Activated CD8-positive, alpha-beta memory T cell treated with anti-CD3 and anti-CD28 coated beads for 48 hours (primary cell): ENCODE results near the gene PLA2G4F.
"Not testable (repeated sequence)": the region's sequence is repeated elsewhere in the genome, so short reads cannot be mapped to it uniquely, and the experiment has no call there.

ENCODE experiments used
- DNase-seq, 3 experiments: peaks; one replicate each; pipeline ENCODE4 v3.0.0-alpha.2; 2020; ENCODE audit warnings: low read depth in 2 of 3, low spot score in 2 of 3

Gene PLA2G4F

DNA sequence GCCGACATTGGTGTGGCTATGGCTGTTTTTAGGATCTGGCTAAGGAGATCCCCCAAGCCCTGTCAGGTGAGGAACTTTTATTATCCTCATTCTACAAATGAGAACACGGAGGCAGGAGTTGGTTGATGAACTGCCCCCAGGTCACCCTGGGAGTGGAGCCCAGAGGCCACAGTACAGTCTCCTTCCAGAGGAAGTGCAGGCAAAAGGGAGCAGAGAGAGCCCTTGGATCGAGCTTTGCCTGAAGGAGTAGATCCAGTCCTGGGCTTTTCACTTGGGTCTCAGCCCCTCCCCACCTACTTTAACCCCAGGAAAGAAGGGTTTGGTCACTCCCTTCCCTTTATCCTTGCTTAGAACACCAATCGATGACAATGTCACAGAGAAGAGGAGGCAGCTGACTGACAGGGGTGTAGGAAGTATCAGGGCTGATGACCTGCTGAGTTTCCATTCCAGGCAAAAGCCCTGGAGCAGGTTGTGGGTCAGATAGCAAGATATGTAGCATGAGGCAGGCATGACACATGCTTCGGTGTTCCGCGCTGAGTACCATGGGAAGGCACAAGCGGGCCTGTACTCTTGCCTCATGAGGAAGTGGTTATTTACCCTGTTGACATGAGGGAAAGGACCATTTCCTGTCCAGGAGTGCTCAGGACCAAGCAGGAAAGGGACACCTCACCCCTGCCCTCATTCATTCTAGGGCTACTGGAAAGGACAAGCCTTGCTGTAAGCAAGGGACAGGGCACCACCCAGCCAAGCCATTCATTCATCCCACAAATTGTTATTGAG lies 56.2 kb downstream of the PLA2G4F start:
- DNase-seq, result no peak

GRCh38 chr15:42097018-42097417 lies 59.4 kb downstream of the PLA2G4F start:
- no peak for DNase-seq

DNA sequence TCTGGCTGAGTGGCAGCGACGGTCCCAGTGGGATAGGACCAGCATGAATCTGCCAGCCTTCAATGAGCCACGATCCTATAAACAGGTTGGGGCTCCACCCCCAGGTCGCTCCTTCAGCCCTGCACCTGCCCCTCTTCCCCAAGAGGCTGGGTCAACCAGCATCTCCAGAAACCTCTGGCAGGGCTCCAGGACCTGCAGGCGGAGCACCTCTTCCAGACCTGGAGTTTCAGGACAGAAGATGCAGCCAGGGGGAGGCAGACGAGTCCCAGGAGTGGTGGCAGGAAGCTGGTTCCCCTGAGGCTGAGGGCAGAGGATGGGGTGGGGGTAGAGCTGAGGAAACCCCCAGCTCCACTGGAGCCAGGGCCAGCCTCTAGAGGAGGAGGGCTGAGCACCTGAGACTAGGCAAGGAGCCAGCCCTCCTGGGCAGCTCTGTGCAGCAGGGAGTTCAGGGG lies 61.9 kb downstream of the PLA2G4F start, which contains the start of gene PLA2G4D:
Gene PLA2G4D (minus strand): TSS at position 51 of the 452 bp plus-strand sequence. CDS start 103 bp downstream, outside the sequence.
- no peak for DNase-seq

DNA sequence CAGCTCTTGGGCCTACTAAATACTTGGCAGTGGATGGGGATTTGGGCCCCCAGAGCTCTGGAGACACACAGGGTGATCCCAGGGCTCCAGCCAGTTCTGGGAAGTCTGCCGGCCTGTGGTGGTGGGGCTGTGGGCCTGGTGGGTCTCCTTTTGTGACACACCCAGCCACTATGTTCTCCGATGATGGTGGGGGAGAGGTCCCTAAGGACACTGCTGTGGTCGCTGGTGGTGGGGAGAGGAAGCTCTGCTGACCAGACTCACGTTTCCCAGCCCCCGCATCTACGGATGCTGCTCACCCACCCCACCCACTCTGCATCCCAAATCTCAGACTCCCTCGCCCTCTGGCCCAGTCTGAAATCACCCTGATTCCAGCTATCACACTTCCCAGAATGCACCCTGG lies 62.5 kb downstream of the PLA2G4F start:
- DNase-seq, result no peak

DNA sequence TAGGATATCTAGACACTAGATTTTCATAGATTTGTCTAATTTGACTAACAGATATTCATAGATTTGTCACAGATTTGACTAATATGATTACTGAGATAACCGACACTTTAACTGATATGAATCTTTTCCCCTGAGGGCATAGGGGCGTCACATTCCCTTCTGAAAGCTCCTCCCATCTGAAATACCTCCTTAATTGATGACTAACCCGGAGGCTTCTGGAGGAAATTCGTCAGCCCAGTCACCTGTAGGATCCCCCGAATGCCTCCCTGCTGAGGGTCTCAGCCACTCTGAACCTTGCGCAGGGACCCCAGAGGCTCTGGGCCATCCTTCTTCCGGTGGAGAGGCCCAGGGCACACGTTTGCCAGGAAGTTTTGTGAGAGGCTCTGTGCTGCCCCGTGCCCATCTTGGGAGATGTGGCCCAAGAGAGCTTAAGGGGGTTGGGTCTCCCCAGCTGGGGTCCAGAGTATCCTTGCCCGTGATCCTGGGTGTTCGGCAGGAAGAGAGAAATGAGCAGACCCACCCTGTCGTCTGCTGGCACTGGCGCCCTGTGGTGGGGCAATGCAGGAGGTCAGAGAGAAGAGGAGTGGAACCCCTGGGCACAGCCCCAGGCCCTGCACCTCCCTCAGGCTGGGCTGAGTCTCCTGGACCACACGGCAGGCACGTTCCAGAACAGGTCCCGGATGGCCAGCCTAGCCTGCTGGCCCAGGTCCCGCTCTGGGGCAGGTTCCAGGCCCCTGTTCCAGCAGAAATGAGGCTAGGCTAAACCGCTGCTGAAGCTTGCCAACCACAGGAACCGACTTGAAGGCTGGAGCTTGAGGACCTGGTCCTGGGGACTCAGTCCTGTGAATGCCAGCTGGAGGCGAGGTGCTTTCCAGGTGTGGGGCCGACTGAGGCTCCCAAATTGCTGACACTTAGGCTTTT lies 63.8 kb downstream of the PLA2G4F start:
- no peak for DNase-seq

- DNase-seq, result not testable (repeated sequence)
These were observed 64.6 kb downstream of the PLA2G4F start for GRCh38 chr15:42091753-42092397.

DNA sequence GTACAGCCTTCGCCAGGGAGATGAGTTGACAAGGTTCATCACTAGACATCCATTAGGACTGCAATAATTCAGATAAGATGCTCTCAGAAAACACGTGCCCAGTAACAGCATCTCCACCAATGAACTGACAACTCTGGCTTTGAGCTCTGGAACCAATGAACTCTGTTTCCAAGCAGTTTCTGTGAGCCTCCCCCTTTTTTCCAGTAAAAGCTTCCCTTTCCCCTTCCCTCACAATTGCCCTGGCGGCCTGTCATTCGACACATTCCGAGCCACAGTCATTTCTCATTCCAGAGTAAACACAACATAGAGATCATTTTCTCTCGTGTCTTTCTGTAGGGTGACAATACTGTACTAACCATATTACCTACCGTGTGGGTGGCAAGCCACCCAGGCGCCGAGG lies 65.7 kb downstream of the PLA2G4F start:
- no peak for DNase-seq

DNA sequence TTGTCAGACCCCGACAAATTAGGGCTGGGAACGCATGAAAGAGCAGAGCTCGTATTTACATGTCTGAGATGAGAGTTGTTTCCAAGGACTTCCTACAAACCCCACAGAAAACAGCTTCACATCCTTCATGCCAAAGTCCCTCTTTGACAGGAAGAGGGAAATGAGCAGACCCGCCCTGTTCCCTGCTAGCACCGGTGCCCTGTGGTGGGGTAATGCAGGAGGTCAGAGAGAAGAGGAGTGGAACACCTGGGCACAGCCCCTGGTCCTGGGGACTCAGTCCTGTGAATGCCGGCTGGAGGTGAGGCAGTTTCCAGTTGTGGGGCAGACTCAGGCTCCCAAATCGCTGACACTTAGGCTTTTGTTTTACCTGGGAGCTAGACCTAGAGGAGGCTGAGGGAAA lies 66.1 kb downstream of the PLA2G4F start:
- no peak for DNase-seq

GRCh38 chr15:42089942-42090341 lies 66.5 kb downstream of the PLA2G4F start:
- DNase-seq, result no peak
